Suprapubic skin (tissue), 4 donors: ENCODE data around the gene PCBP3. TPM values are rescaled to one million over a fixed set of nuclear protein-coding genes. Genes with fewer than 3 reads are reported as not detected.
"Not testable (repeated sequence)": the region's sequence is repeated elsewhere in the genome, so short reads cannot be mapped to it uniquely, and the experiment has no call there.

Experiments
- DNase-seq, 2 donors: peaks; one replicate each; pipeline ENCODE4 v3.0.0-alpha.2; 2019; ENCODE audit warnings: low spot score in 2 of 2
- H3K27ac ChIP-seq: fragments of 200-600 bp; sonication (generic); one replicate; pipeline ENCODE4 v1.5.1; 2019
- H3K27me3 ChIP-seq: fragments of 200-600 bp; sonication (generic); one replicate; pipeline ENCODE4 v1.5.1; 2019
- H3K36me3 ChIP-seq: fragments of 200-600 bp; sonication (generic); one replicate; pipeline ENCODE4 v1.5.1; 2019
- H3K4me1 ChIP-seq: fragments of 200-600 bp; sonication (generic); one replicate; pipeline ENCODE4 v1.5.1; 2019
- H3K4me3 ChIP-seq: fragments of 200-600 bp; sonication (generic); one replicate; pipeline ENCODE4 v1.5.1; 2019; ENCODE audit warnings: mild to moderate bottlenecking
- H3K9me3 ChIP-seq: fragments of 200-600 bp; sonication (generic); one replicate; pipeline ENCODE4 v1.5.1; 2019
- EP300 ChIP-seq: sonication (generic); formaldehyde crosslinking; IDR thresholded peaks from one replicate; pipeline ENCODE4 v1.6.1; 2017; ENCODE audit warnings: antibody characterized with exemption
- POLR2A ChIP-seq, 2 donors: fragments of 450-650 bp; IDR thresholded peaks; one replicate each; pipeline ENCODE4 v1.6.1; 2017; ENCODE audit warnings: antibody characterized with exemption in 2 of 2, mild to moderate bottlenecking in 2 of 2, moderate library complexity in 2 of 2
- POLR2AphosphoS5 ChIP-seq, 3 donors: sonication (generic); formaldehyde crosslinking; IDR thresholded peaks; one replicate each; pipeline ENCODE4 v1.6.1; 2017; ENCODE audit warnings: antibody characterized with exemption in 3 of 3
- WGBS: methylation state at CpG from one replicate; pipeline ENCODE4 v1.1.5; 2018; 5-methylcytosine and 5-hydroxymethylcytosine counted together
- total RNA-seq, 4 donors: library from RNA; depleted of rRNA; stranded (reverse); fragments of >200 nt; gene quantifications; one replicate each; pipeline ENCODE4 v1.1.0, GENCODE V29; 2016
- TF ChIP-seq, protein P1 (sequence below), 2 donors: fragments of 200-600 bp in 1 of 2; fragments of 450-650 bp in 1 of 2; sonication (generic) in 1 of 2; IDR thresholded peaks; one replicate each; pipeline ENCODE4 v1.5.1; 2016 to 2019; ENCODE audit warnings: antibody characterized with exemption in 2 of 2, mild to moderate bottlenecking in 1 of 2, moderate library complexity in 1 of 2

Gene PCBP3
- total RNA-seq, 4 donors from 2014 or later, result 0.97 to 7.3 (median 2.7) TPM

DNA sequence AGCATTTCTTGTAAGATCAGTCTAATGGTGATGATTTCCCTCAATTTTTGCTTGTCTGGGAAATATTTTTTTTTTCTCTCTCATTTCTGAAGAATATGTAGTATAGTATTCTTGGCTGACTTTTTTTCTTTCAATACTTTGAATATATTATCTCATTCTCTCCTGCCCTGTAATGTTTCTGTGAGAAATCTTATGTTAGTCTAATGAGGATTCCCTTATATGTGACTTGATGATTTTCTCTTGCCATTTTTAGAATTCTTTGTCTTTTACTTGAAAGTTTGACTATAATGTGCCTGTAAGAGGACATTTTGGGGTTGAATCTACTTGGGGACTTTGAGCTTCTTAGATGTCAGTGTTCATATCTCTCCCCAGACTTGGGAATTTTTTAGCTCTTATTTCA lies 40.0 kb upstream of the PCBP3 start:
- no peaks in the 10 kb centered on the region for H3K36me3 ChIP-seq
- H3K27ac ChIP-seq, result no peak overlapping the region
- H3K4me3 ChIP-seq, result no peak overlapping the region
- no peaks in the 10 kb centered on the region for H3K9me3 ChIP-seq
- TF ChIP-seq, protein P1, sequence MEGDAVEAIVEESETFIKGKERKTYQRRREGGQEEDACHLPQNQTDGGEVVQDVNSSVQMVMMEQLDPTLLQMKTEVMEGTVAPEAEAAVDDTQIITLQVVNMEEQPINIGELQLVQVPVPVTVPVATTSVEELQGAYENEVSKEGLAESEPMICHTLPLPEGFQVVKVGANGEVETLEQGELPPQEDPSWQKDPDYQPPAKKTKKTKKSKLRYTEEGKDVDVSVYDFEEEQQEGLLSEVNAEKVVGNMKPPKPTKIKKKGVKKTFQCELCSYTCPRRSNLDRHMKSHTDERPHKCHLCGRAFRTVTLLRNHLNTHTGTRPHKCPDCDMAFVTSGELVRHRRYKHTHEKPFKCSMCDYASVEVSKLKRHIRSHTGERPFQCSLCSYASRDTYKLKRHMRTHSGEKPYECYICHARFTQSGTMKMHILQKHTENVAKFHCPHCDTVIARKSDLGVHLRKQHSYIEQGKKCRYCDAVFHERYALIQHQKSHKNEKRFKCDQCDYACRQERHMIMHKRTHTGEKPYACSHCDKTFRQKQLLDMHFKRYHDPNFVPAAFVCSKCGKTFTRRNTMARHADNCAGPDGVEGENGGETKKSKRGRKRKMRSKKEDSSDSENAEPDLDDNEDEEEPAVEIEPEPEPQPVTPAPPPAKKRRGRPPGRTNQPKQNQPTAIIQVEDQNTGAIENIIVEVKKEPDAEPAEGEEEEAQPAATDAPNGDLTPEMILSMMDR (IDR thresholded peaks at IDR 0.05), result no peak
- TF ChIP-seq EP300 (no peak), POLR2AphosphoS5 (IDR thresholded peaks at IDR 0.05) (no peak), POLR2A (IDR thresholded peaks at IDR 0.05) (no peak)
- no peak for DNase-seq
- peaks cover 42% of the 10 kb centered on the region for H3K27me3 ChIP-seq
- no peaks in the 10 kb centered on the region for H3K4me1 ChIP-seq

DNA sequence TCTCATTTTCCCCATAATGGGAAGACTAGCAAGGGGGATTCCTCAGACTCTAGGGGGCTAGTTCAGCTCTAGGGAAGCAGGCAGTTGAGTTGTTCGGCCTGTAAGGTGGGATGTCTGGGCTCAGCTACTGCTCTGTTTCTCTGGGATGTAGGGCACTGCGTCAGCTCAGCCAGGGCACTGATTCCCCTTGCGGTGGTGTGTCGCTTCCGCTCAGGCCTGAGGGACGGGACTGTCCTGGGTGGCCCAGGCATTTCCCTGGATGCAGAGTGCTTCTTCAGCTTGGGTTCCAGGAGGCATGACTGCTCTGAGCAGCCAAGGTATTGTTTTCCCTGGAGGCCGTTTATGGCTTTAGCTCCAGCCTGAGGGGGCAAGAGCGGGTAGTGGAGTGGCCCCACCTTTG lies 38.8 kb upstream of the PCBP3 start:
- not testable (repeated sequence) for H3K4me1 ChIP-seq, H3K4me3 ChIP-seq, H3K9me3 ChIP-seq, H3K36me3 ChIP-seq, H3K27ac ChIP-seq
- peak; percentile 26 to 49 for DNase-seq
- peaks cover 40% of the 10 kb centered on the region for H3K27me3 ChIP-seq
- WGBS, result no CpG with 5 or more reads among the region's 8 CpGs

DNA sequence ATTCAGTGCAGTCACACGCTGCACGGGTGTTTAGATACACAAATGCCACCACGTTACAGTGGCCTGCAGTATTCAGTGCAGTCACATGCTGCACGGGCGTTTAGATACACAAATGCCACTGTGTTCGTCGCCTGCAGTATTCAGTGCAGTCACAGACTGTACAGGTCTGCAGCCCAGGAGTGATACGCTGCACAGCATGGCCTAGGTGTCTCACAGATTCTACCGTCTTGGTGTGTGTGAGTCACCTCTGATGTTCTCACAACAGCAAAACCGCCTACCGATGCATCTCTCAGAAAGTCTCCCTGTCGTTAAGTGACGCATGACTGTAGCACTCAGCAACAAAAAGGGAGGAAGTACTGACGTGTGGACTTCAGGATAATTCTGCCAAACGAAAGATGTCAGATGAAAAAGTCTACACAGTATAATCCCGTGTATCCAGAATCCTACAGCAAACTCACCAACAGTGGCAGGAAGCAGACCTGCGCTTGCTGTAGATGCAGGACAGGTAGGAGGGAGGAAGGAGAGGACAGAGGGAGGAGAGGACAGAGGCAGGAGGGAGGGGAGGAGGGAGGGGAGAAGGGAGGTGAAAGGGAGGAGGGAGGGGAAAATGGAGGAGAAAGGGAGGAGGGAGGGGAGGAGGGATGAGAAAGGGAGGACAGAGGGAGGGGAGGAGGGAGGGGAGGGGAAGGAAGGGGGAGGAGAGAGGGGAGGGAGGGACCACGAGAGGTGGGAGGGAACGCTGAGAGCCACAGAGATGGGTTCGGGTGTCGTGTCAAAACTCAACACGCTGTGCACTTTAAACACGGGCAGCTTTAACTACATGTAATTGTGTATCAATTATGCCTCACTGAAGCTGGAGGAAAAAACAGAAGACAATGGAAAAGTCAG lies 36.3 kb upstream of the PCBP3 start:
- 64% methylated on average over 20 of the region's 23 CpGs for WGBS
- Histone ChIP-seq H3K27ac (no peak overlapping the region), H3K9me3 (no peaks in the 10 kb centered on the region), H3K27me3 (peaks cover 64% of the 10 kb centered on the region), H3K4me1 (no peaks in the 10 kb centered on the region), H3K36me3 (no peaks in the 10 kb centered on the region), H3K4me3 (no peak overlapping the region)
- TF ChIP-seq EP300 (no peak), POLR2A (IDR thresholded peaks at IDR 0.05) (no peak), POLR2AphosphoS5 (IDR thresholded peaks at IDR 0.05) (no peak)
- TF ChIP-seq, protein P1 (IDR thresholded peaks at IDR 0.05), result no peak
- peak; percentile 7 to 32 for DNase-seq

DNA sequence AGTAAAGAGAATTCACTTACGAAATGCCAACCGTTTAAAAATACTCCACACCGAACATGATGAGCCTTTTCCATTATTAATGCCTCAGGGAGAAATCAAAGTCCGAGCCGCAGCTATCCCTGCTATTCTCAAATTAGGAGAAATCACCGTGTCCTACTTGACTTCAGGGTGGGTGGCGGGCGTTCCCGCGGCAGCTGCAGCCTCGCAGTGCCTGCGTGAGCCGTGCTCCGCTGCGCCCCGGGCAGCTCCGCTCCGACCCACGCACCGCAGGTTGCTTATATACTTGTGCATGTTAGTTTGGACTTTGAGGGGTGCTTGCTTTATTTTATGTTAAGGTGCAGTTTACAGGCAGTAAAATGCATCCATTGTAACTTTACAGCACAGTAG lies 35.6 kb upstream of the PCBP3 start:
- Histone ChIP-seq H3K9me3 (no peaks in the 10 kb centered on the region), H3K27me3 (peaks cover 68% of the 10 kb centered on the region), H3K4me3 (no peak overlapping the region), H3K27ac (no peak overlapping the region), H3K36me3 (no peaks in the 10 kb centered on the region), H3K4me1 (no peaks in the 10 kb centered on the region)
- DNase-seq, result peak; percentile 5 to 58
- WGBS, result 78% methylated on average over 20 of the region's 20 CpGs
- TF ChIP-seq EP300 (no peak), POLR2A (IDR thresholded peaks at IDR 0.05) (no peak), POLR2AphosphoS5 (IDR thresholded peaks at IDR 0.05) (no peak)
- TF ChIP-seq, protein P1 (IDR thresholded peaks at IDR 0.05), result no peak

DNA sequence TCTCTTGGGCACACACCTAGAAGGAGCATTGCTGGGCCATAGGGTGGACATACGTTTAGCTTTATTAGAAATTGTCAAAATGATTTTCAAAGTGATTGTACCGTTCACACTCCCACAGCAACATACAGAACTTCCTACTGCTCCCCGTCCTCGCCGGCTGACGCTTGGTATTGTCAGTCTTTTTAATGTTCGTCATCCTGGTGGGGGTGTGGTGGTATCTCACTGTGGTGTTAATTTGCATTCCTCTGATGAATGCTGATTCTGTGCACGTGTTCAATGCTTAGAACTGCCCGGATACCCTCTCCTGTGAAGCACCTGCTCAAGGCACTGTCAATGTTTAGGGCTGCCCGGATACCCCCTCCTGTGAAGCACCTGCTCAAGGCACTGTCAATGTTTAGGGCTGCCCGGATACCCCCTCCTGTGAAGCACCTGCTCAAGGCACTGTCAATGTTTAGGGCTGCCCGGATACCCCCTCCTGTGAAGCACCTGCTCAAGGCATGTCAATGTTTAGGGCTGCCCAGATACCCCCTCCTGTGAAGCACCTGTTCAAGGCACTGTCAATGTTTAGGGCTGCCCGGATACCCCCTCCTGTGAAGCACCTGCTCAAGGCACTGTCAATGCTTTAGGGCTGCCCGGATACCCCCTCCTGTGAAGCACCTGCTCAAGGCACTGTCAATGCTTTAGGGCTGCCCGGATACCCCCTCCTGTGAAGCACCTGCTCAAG lies 34.6 kb upstream of the PCBP3 start:
- H3K4me3 ChIP-seq, H3K27ac ChIP-seq, H3K9me3 ChIP-seq, H3K36me3 ChIP-seq, H3K4me1 ChIP-seq: not testable (repeated sequence)
- 86% methylated on average over 13 of the region's 15 CpGs for WGBS
- DNase-seq, result peak in 1 of 2 donors; percentile 29
- peaks cover 76% of the 10 kb centered on the region for H3K27me3 ChIP-seq

DNA sequence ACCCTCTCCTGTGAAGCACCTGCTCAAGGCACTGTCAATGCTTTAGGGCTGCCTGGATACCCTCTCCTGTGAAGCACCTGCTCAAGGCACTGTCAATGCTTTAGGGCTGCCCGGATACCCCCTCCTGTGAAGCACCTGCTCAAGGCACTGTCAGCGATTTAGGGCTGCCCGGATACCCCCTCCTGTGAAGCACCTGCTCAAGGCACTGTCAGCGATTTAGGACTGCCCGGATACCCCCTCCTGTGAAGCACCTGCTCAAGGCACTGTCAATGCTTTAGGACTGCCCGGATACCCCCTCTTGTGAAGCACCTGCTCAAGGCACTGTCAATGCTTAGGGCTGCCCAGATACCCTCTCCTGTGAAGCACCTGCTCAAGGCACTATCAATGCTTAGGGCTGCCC lies 33.9 kb upstream of the PCBP3 start:
- H3K36me3 ChIP-seq, H3K4me1 ChIP-seq, H3K4me3 ChIP-seq, H3K9me3 ChIP-seq, H3K27ac ChIP-seq: not testable (repeated sequence)
- no CpG with 5 or more reads among the region's 6 CpGs for WGBS
- peaks cover 83% of the 10 kb centered on the region for H3K27me3 ChIP-seq
- peak in 1 of 2 donors; percentile 31 for DNase-seq
